Measurements from ENCODE around the gene CDH23.

GRCh38 chr10:71691405-71691804 is 294.7 kb downstream of the CDH23 start:
- TF ChIP-seq, protein P1, sequence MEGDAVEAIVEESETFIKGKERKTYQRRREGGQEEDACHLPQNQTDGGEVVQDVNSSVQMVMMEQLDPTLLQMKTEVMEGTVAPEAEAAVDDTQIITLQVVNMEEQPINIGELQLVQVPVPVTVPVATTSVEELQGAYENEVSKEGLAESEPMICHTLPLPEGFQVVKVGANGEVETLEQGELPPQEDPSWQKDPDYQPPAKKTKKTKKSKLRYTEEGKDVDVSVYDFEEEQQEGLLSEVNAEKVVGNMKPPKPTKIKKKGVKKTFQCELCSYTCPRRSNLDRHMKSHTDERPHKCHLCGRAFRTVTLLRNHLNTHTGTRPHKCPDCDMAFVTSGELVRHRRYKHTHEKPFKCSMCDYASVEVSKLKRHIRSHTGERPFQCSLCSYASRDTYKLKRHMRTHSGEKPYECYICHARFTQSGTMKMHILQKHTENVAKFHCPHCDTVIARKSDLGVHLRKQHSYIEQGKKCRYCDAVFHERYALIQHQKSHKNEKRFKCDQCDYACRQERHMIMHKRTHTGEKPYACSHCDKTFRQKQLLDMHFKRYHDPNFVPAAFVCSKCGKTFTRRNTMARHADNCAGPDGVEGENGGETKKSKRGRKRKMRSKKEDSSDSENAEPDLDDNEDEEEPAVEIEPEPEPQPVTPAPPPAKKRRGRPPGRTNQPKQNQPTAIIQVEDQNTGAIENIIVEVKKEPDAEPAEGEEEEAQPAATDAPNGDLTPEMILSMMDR (IDR thresholded peaks at IDR 0.05) = no peak
- no peak for TF ChIP-seq POLR2A (IDR thresholded peaks at IDR 0.05)
